GM23338 (cell line): Measurements from ENCODE around the gene SOX30. TPM values are rescaled to one million over a fixed set of nuclear protein-coding genes. Genes with fewer than 3 reads are reported as not detected.

Source experiments
- ATAC-seq: fragments of 200-7000 bp; cut with Tn5 transposase; 3 replicates; pipeline ENCODE4 v1.9.1; 2020
- DNase-seq: peaks from one replicate; pipeline ENCODE4 v3.0.0-alpha.2; 2015; ENCODE audit warnings: low spot score
- H2AFZ ChIP-seq: fragments of 200-600 bp; sonication (generic); 2 replicates; pipeline ENCODE4 v1.8.0; 2016; ENCODE audit warnings: antibody characterized with exemption, mild to moderate bottlenecking, moderate library complexity
- H3F3A ChIP-seq: fragments of 200-600 bp; sonication (generic); replicated peaks from 2 replicates; pipeline ENCODE4 v1.8.0; 2017; ENCODE audit warnings: antibody characterized with exemption, mixed run types, low read depth
- H3K27ac ChIP-seq: fragments of 200-600 bp; sonication (generic); 2 replicates; pipeline ENCODE4 v1.6.1; 2016; ENCODE audit warnings: low read depth
- H3K27me3 ChIP-seq: fragments of 200-600 bp; sonication (generic); 2 replicates; pipeline ENCODE4 v1.8.0; 2016; ENCODE audit warnings: mild to moderate bottlenecking, mixed run types, moderate library complexity; ENCODE audit not compliant: insufficient read depth
- H3K36me3 ChIP-seq: fragments of 200-600 bp; sonication (generic); 2 replicates; pipeline ENCODE4 v1.8.0; 2016; ENCODE audit warnings: mild to moderate bottlenecking; ENCODE audit not compliant: insufficient read depth
- H3K4me1 ChIP-seq: fragments of 200-600 bp; sonication (generic); 2 replicates; pipeline ENCODE4 v1.8.0; 2016; ENCODE audit warnings: mild to moderate bottlenecking, moderate library complexity; ENCODE audit not compliant: insufficient read depth
- H3K4me2 ChIP-seq: fragments of 200-600 bp; sonication (generic); 2 replicates; pipeline ENCODE4 v1.7.1; 2017; ENCODE audit warnings: mixed run types
- H3K4me3 ChIP-seq: fragments of 200-600 bp; sonication (generic); 2 replicates; pipeline ENCODE4 v1.6.1; 2016; ENCODE audit warnings: mixed run types
- H3K79me2 ChIP-seq: fragments of 200-600 bp; sonication (generic); replicated peaks from 2 replicates; pipeline ENCODE4 v1.8.0; 2017; ENCODE audit warnings: mild to moderate bottlenecking; ENCODE audit not compliant: insufficient read depth
- H3K9me2 ChIP-seq: fragments of 200-600 bp; sonication (generic); 2 replicates; pipeline ENCODE4 v1.8.0; 2017; ENCODE audit not compliant: insufficient read depth
- H4K20me1 ChIP-seq: fragments of 200-600 bp; sonication (generic); replicated peaks from 2 replicates; pipeline ENCODE4 v1.8.0; 2017; ENCODE audit warnings: mild to moderate bottlenecking; ENCODE audit not compliant: insufficient read depth
- H3K27ac Mint-ChIP-seq: 2 replicates; pipeline ENCODE4 v1.8.0; 2020; ENCODE audit warnings: inconsistent platforms, mild to moderate bottlenecking, moderate library complexity, mixed read lengths
- H3K27me3 Mint-ChIP-seq: 3 replicates; pipeline ENCODE4 v1.8.0; 2022; ENCODE audit warnings: low read depth, mild to moderate bottlenecking, moderate library complexity, mixed read lengths, inconsistent platforms; ENCODE audit not compliant: insufficient read depth, poor library complexity
- H3K36me3 Mint-ChIP-seq: 3 replicates; pipeline ENCODE4 v1.8.0; 2021; ENCODE audit warnings: low read depth, mild to moderate bottlenecking, inconsistent platforms, moderate library complexity, mixed read lengths
- H3K4me1 Mint-ChIP-seq: 3 replicates; pipeline ENCODE4 v1.8.0; 2020; ENCODE audit warnings: mild to moderate bottlenecking, inconsistent platforms, mixed read lengths
- H3K4me3 Mint-ChIP-seq: 3 replicates; pipeline ENCODE4 v1.8.0; 2021; ENCODE audit warnings: moderate library complexity, mild to moderate bottlenecking, inconsistent platforms, mixed read lengths
- H3K9me3 Mint-ChIP-seq: 3 replicates; pipeline ENCODE4 v1.8.0; 2020; ENCODE audit warnings: moderate library complexity, mild to moderate bottlenecking, inconsistent platforms, mixed read lengths
- CTCF ChIP-seq, 2 experiments: fragments of 200-600 bp in 1 of 2; sonication (generic) in 1 of 2; conservative IDR thresholded peaks; 2 replicates each; pipeline versions ENCODE4 v1.5.1 to v1.6.1; 2016 to 2017; ENCODE audit warnings: antibody characterized with exemption in 2 of 2, low read depth in 2 of 2, mild to moderate bottlenecking in 2 of 2, moderate library complexity in 1 of 2
- EZH2phosphoT487 ChIP-seq: fragments of 200-600 bp; sonication (generic); IDR thresholded peaks from one replicate; pipeline ENCODE4 v1.8.1; 2018; ENCODE audit warnings: antibody characterized with exemption; ENCODE audit not compliant: unreplicated experiment
- NANOG ChIP-seq: IDR thresholded peaks from 2 replicates; pipeline ENCODE4 v1.6.1; 2016; ENCODE audit warnings: antibody characterized with exemption, borderline replicate concordance
- ZNF331 ChIP-seq: fragments of 250-450 bp; sonication (Bioruptor Pico); IDR thresholded peaks from 2 replicates; pipeline ENCODE4 v1.5.0; 2020; ENCODE audit warnings: low read depth, mild to moderate bottlenecking, moderate library complexity
- ZNF462 ChIP-seq: fragments of 250-450 bp; sonication (Bioruptor Pico); IDR thresholded peaks from 2 replicates; pipeline ENCODE4 v1.5.0; 2020; ENCODE audit warnings: mild to moderate bottlenecking, moderate library complexity
- polyA plus RNA-seq: library from polyadenylated mRNA; unstranded; fragments of >200 nt; fragmentation: Nextera tagmentation; extraction: Ambion mirVana; gene quantifications from 2 replicates; pipeline ENCODE4 v1.2.1, GENCODE V29; 2016
- total RNA-seq: library from RNA; depleted of rRNA; stranded (reverse); fragments of >200 nt; shearing (Covaris generic); gene quantifications from 2 replicates; pipeline ENCODE4 v1.2.3, GENCODE V29; 2014

Gene SOX30
- total and polyA plus RNA-seq, 2 experiments from 2014 or later, result 0.47 to 1.3 TPM

GRCh38 chr5:157690690-157691433, 38.6 kb upstream of the SOX30 start (continued):
- no peak for TF ChIP-seq ZNF462
- TF ChIP-seq EZH2phosphoT487, result no peak

- H3K4me1 Mint-ChIP-seq, result no peaks in the 10 kb centered on the region; the same call in 2 of the 3 replicates
- no peak overlapping the region for H3K27ac Mint-ChIP-seq
- Histone ChIP-seq H3K4me3 (no peak overlapping the region), H3K27me3 (no peaks in the 10 kb centered on the region), H3K27ac (no peak overlapping the region), H3K79me2 (no peaks in the 10 kb centered on the region), H3F3A (no peaks in the 10 kb centered on the region), H4K20me1 (no peaks in the 10 kb centered on the region), H3K4me2 (no peak overlapping the region), H2AFZ (no peak overlapping the region; the same call in 1 of the 2 replicates), H3K4me1 (no peaks in the 10 kb centered on the region), H3K36me3 (0 out of 2 replicates have a peak, but pooled peaks cover 4% of the 10 kb centered on the region), H3K9me2 (no peaks in the 10 kb centered on the region)
- H3K4me3 Mint-ChIP-seq, result no peak overlapping the region
- peaks cover 5% of the 10 kb centered on the region for H3K36me3 Mint-ChIP-seq
- DNase-seq, result peak; percentile 51
- H3K9me3 Mint-ChIP-seq, result peaks cover 23% of the 10 kb centered on the region
- H3K27me3 Mint-ChIP-seq, result peaks cover 2% of the 10 kb centered on the region
- TF ChIP-seq ZNF331 (CRISPR knock-in tag) (no peak), CTCF (conservative IDR thresholded peaks at IDR 0.05; ENCODE audit: low read depth in 2 of 2) (peak; percentile 48 to 63), NANOG (no peak)
- ATAC-seq, result peak; percentile 50; the same call in 2 of the 3 replicates
Observed at GRCh38 chr5:157689942-157690689, 37.9 kb upstream of the SOX30 start.
